Measurements from ENCODE around the gene SHCBP1L.

- TF ChIP-seq CTCF (conservative IDR thresholded peaks at IDR 0.05; ENCODE audit: low read length) (peak; percentile 99), EZH2phosphoT487 (IDR thresholded peaks at IDR 0.05; ENCODE audit: borderline replicate concordance, low read depth, low read length) (no peak)
Observed at GRCh38 chr1:182962554-182963115, 9.7 kb upstream of the SHCBP1L start.
